Endothelial cell of umbilical vein (primary cell): Measurements from ENCODE around the gene SLC7A6. TPM values are rescaled to one million over a fixed set of nuclear protein-coding genes. Genes with fewer than 3 reads are reported as not detected.

Experiments used
- BruUV-seq: library from RNA; stranded (reverse); fragments of 400-500 nt; replicated peaks from 2 replicates; lab custom pipeline; 2021; lab: Mats Ljungman, UMichigan
- CTCF ChIA-PET: fragments of 300-600, 350-600 bp; sonication (Branson Sonifier 250); formaldehyde crosslinking; loops from one replicate; lab custom pipeline; 2021; ENCODE audit warnings: antibody characterized with exemption, inconsistent platforms; lab: Charles Lee
- POLR2A ChIA-PET: fragments of 300-600, 350-600 bp; sonication (Branson Sonifier 250); formaldehyde crosslinking; loops from one replicate; lab custom pipeline; 2021; ENCODE audit warnings: antibody characterized with exemption, inconsistent platforms; lab: Charles Lee
- DNase-seq: peaks from one replicate; pipeline ENCODE4 v3.0.0-alpha.2; 2011; ENCODE audit warnings: low read depth, low spot score
- FAIRE-seq: peaks from 2 replicates; lab custom pipeline; 2011; peaks lifted over from hg19 to GRCh38; lab: Jason Lieb, UNC
- H2AFZ ChIP-seq: 2 replicates; pipeline ENCODE4 v1.6.0; 2012; ENCODE audit warnings: low read depth, low read length, control low read depth, inconsistent platforms
- H3K27ac ChIP-seq: 2 replicates; pipeline ENCODE4 v1.5.1; 2011; ENCODE audit warnings: low read depth, mild to moderate bottlenecking, control low read depth, low read length, moderate library complexity; ENCODE audit not compliant: insufficient read depth
- H3K27me3 ChIP-seq, 2 experiments: 2 replicates each; pipeline versions ENCODE4 v1.6.0 to v1.6.1; 2011; ENCODE audit warnings: low read length in 2 of 2, mixed read lengths in 1 of 2; ENCODE audit not compliant: control insufficient read depth in 2 of 2, insufficient read depth in 2 of 2
- H3K36me3 ChIP-seq, 2 experiments: 2 replicates in 1 of 2; 3 replicates in 1 of 2; pipeline ENCODE4 v1.5.1; 2011; ENCODE audit warnings: low read length in 2 of 2, mild to moderate bottlenecking in 1 of 2, moderate library complexity in 1 of 2; ENCODE audit not compliant: control insufficient read depth in 2 of 2, insufficient read depth in 2 of 2; ENCODE audit errors: extremely low read depth in 1 of 2
- H3K4me1 ChIP-seq: 3 replicates; pipeline ENCODE4 v1.5.1; 2011; ENCODE audit warnings: mild to moderate bottlenecking, low read length; ENCODE audit not compliant: control insufficient read depth, insufficient read depth; ENCODE audit errors: extremely low read depth
- H3K4me2 ChIP-seq: 2 replicates; pipeline ENCODE4 v1.6.1; 2011; ENCODE audit warnings: low read length, control low read depth, mixed read lengths; ENCODE audit not compliant: insufficient read depth
- H3K4me3 ChIP-seq, 3 experiments: fragments of 200-600 bp in 1 of 3; sonication (generic), shearing (Covaris generic) in 1 of 3; replicated peaks in 1 of 3; 2 replicates each; pipeline ENCODE4 v1.5.1; 2011 to 2016; ENCODE audit warnings: control low read depth in 3 of 3, low read length in 3 of 3, mild to moderate bottlenecking in 2 of 3, inconsistent platforms in 1 of 3, low read depth in 1 of 3, moderate library complexity in 1 of 3; ENCODE audit not compliant: insufficient read depth in 1 of 3
- H3K79me2 ChIP-seq: 2 replicates; pipeline ENCODE4 v1.6.0; 2012; ENCODE audit warnings: low read length, inconsistent platforms; ENCODE audit not compliant: control insufficient read depth, insufficient read depth
- H3K9ac ChIP-seq: replicated peaks from 2 replicates; pipeline ENCODE3; 2011; ENCODE audit warnings: low read length, control low read depth; ENCODE audit not compliant: insufficient read depth; ENCODE audit errors: extremely low read depth
- H3K9me1 ChIP-seq: replicated peaks from 3 replicates; pipeline ENCODE4 v1.6.0; 2011; ENCODE audit warnings: mild to moderate bottlenecking, low read length; ENCODE audit not compliant: control insufficient read depth, insufficient read depth; ENCODE audit errors: extremely low read depth
- H3K9me3 ChIP-seq: replicated peaks from 2 replicates; pipeline ENCODE4 v1.5.1; 2012; ENCODE audit warnings: low read length, inconsistent platforms; ENCODE audit not compliant: control insufficient read depth, insufficient read depth
- H4K20me1 ChIP-seq: replicated peaks from 2 replicates; pipeline ENCODE3; 2011; ENCODE audit warnings: mild to moderate bottlenecking, low read length; ENCODE audit not compliant: control insufficient read depth, insufficient read depth; ENCODE audit errors: extremely low read depth
- CTCF ChIP-seq, 2 donors: IDR thresholded peaks; 1 replicate in 1 of 2; 2 replicates in 1 of 2; pipeline ENCODE4 v1.5.1; 2011; ENCODE audit warnings: low read length in 2 of 2, mild to moderate bottlenecking in 2 of 2, moderate library complexity in 2 of 2, control low read depth in 1 of 2, inconsistent platforms in 1 of 2, low read depth in 1 of 2; ENCODE audit not compliant: insufficient read depth in 1 of 2; ENCODE audit errors: extremely low read depth in 1 of 2
- EZH2 ChIP-seq: IDR thresholded peaks from 2 replicates; pipeline ENCODE4 v1.6.1; 2012; ENCODE audit warnings: borderline replicate concordance, low read depth, mild to moderate bottlenecking, moderate library complexity, low read length, inconsistent platforms; ENCODE audit not compliant: severe bottlenecking
- FOS ChIP-seq: IDR thresholded peaks from 2 replicates; pipeline ENCODE4 v1.6.1; 2011; ENCODE audit warnings: mild to moderate bottlenecking, low read length, moderate library complexity, borderline replicate concordance; ENCODE audit not compliant: insufficient read depth
- JUN ChIP-seq: IDR thresholded peaks from 2 replicates; pipeline ENCODE4 v1.6.1; 2011; ENCODE audit warnings: borderline replicate concordance, low read depth; ENCODE audit not compliant: insufficient read length, insufficient read depth
- MAX ChIP-seq: IDR thresholded peaks from 2 replicates; pipeline ENCODE4 v1.6.1; 2011; ENCODE audit not compliant: insufficient read depth, insufficient read length
- MYC ChIP-seq: IDR thresholded peaks from one replicate; pipeline ENCODE4 v1.6.1; 2011; ENCODE audit warnings: mild to moderate bottlenecking, low read depth, low read length
- dilution Hi-C: fragments of 300-500 bp; cut with MboI; formaldehyde crosslinking; loops from one replicate; pipeline ENCODE4 v1.15.0; 2019; ENCODE audit warnings: low sequenced_read_pairs; ENCODE audit not compliant: extremely low pct_ligation_motif_present
- intact Hi-C: fragments of 100-400 bp; cut with micrococcal nuclease; formaldehyde crosslinking; loops from one replicate; pipeline ENCODE4 v1.10.0; 2022
- polyA plus RNA-seq, 4 experiments: library from polyadenylated mRNA; depleted of rRNA in 3 of 4; stranded (reverse) in 3 of 4; unstranded in 1 of 4; fragments of >200 nt; gene quantifications; 2 replicates each; pipeline versions ENCODE4 v1.2.1 to v1.2.3, GENCODE V29; 2011 to 2012; ENCODE audit warnings: missing spikeins in 1 of 4
- total RNA-seq: library from RNA; stranded (reverse); gene quantifications from 2 replicates; pipeline ENCODE4 v1.2.3, GENCODE V29; 2021

The SLC7A6 gene
- total and polyA plus RNA-seq, 2 donors (not counting 3 experiments of a cell fraction or from before 2014, with no cell fraction given), result 68.0 to 86.5 TPM

- no peak for TF ChIP-seq JUN
- TF ChIP-seq MYC, result no peak
- TF ChIP-seq EZH2, result no peak
- TF ChIP-seq MAX, result no peak
- TF ChIP-seq FOS, result no peak
- TF ChIP-seq CTCF (IDR thresholded peaks at IDR 0.05; ENCODE audit: extremely low read depth in 1 of 2, insufficient read depth in 1 of 2, low read depth in 1 of 2, low read length in 2 of 2), result no peak
- no peak overlapping the region for H2AFZ ChIP-seq
- peaks cover 0 to 26% of the 10 kb centered on the region in 2 experiments for H3K36me3 ChIP-seq
- H3K9ac ChIP-seq, result no peak overlapping the region
- no peak overlapping the region for H3K4me3 ChIP-seq
- ChIA-PET CTCF (interaction anchor here (1.3 to 4.0 kb wide), 2 partner anchors 11 to 13 kb away, joined by 5 to 27 read pairs; partner anchors contain the start of gene SLC7A6), POLR2A (no interaction called here)
- no TSS peak for BruUV-seq
- H3K27ac ChIP-seq, result no peak overlapping the region
- H3K9me1 ChIP-seq, result no peaks in the 10 kb centered on the region
- no peak for FAIRE-seq
- H4K20me1 ChIP-seq, result no peaks in the 10 kb centered on the region
- H3K79me2 ChIP-seq, result peaks cover 67% of the 10 kb centered on the region
- dilution Hi-C loops, result no loop called here
- DNase-seq, result no peak
- no peaks in the 10 kb centered on the region for H3K4me1 ChIP-seq
- H3K27me3 ChIP-seq, result no peaks in the 10 kb centered on the region
- intact Hi-C loops, result no loop called here
- H3K9me3 ChIP-seq, result no peaks in the 10 kb centered on the region
- H3K4me2 ChIP-seq, result no peak overlapping the region
Observed at GRCh38 chr16:68273896-68274295, 9.6 kb downstream of the SLC7A6 start.
